Fibroblast of lung (primary cell): ENCODE data around the gene PALLD.

Experiments used
- CTCF ChIP-seq, 2 donors: IDR thresholded peaks in 1 of 2; conservative IDR thresholded peaks in 1 of 2; 1 replicate in 1 of 2; 2 replicates in 1 of 2; pipeline ENCODE4 v1.5.1; 2011 to 2012; ENCODE audit warnings: low read length in 2 of 2, control low read depth in 1 of 2, inconsistent platforms in 1 of 2, low read depth in 1 of 2, mild to moderate bottlenecking in 1 of 2
- EZH2 ChIP-seq: IDR thresholded peaks from 2 replicates; pipeline ENCODE4 v1.5.1; 2012; ENCODE audit warnings: low read length, control low read depth, mild to moderate bottlenecking; ENCODE audit errors: missing control alignments

- TF ChIP-seq CTCF (conservative IDR thresholded peaks at IDR 0.05 in 1 of 2, IDR thresholded peaks at IDR 0.05 in 1 of 2; ENCODE audit: low read depth in 1 of 2, low read length in 2 of 2) (no peak), EZH2 (no peak)
Observed at GRCh38 chr4:168924667-168925066, 427.8 kb downstream of the PALLD start.
